SK-N-SH treated with all-trans-retinoic acid at 6 μM for 48 hours (cell line): ENCODE data around the gene IP6K3.

ENCODE experiments used
- PPARA ChIP-seq: fragments of 250-450 bp; sonication (Bioruptor Pico); IDR thresholded peaks from 2 replicates; pipeline ENCODE4 v1.5.0; 2020; ENCODE audit warnings: mild to moderate bottlenecking, borderline replicate concordance
- SNAI2 ChIP-seq: fragments of 250-450 bp; sonication (Bioruptor Pico); IDR thresholded peaks from 2 replicates; pipeline ENCODE4 v1.5.0; 2020; ENCODE audit warnings: mild to moderate bottlenecking, moderate library complexity

DNA sequence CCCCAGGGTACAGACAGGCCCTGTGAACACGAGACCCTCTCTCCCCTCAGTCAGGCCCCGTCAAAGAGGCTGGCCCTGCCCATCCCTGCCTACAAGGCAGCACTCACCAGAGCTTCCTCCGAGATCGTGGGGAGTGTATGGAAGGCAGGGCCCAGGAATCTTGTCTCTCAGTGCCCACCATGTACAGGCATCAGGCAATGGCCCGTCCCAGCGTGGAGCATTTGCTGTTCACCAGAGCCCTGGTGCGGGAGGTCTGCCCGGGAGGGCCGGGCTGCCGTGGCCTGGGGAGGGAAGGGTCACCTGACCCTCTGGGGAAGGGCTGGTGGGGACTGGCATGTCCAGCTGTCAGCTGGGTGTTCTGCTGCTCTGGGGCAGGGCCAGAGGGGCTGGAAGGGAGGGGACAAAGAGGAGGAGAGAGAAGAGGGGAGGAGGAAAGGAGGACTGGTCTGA is at the start of gene IP6K3:
- TF ChIP-seq PPARA (CRISPR knock-in tag), result no peak
- TF ChIP-seq SNAI2 (CRISPR knock-in tag), result no peak
